K562 (cell line): Measurements from ENCODE around the gene CLSTN1. TPM values are rescaled to one million over a fixed set of nuclear protein-coding genes. Genes with fewer than 3 reads are reported as not detected.
A peak's percentile ranks its signal among the peaks of the same experiment; 100 is the strongest.

Experiments
- BRCA1 ChIP-seq, 2 experiments: fragments of 450-650 bp in 1 of 2; sonication (generic) in 1 of 2; formaldehyde crosslinking in 1 of 2; IDR thresholded peaks; 2 replicates each; pipeline versions ENCODE4 v1.5.0 to v1.6.1; 2017 to 2020; ENCODE audit warnings: mild to moderate bottlenecking in 1 of 2, missing genetic modification reagents in 1 of 2
- CAMTA2 ChIP-seq: fragments of 250-450 bp; sonication (Bioruptor Pico); conservative IDR thresholded peaks from 2 replicates; pipeline ENCODE4 v1.5.1; 2022
- CBX3 ChIP-seq, 2 experiments: IDR thresholded peaks; 1 replicate in 1 of 2; 2 replicates in 1 of 2; pipeline ENCODE4 v1.6.1; 2012; ENCODE audit warnings: inconsistent platforms in 2 of 2, low read length in 2 of 2, borderline replicate concordance in 1 of 2, control low read depth in 1 of 2
- KLF16 ChIP-seq: IDR thresholded peaks from 2 replicates; pipeline ENCODE4 v1.6.1; 2016; ENCODE audit warnings: antibody characterized with exemption
- MTA3 ChIP-seq: fragments of 450-650 bp; formaldehyde crosslinking; IDR thresholded peaks from 2 replicates; pipeline ENCODE4 v1.6.1; 2017; ENCODE audit warnings: mild to moderate bottlenecking, borderline replicate concordance
- MYNN ChIP-seq, 2 experiments: sonication (generic); formaldehyde crosslinking in 1 of 2; IDR thresholded peaks; 2 replicates each; pipeline versions ENCODE4 v1.5.0 to v1.6.1; 2016 to 2020; ENCODE audit warnings: antibody characterized with exemption in 1 of 2, missing genetic modification reagents in 1 of 2
- NCOA4 ChIP-seq: fragments of 450-650 bp; IDR thresholded peaks from 2 replicates; pipeline ENCODE4 v1.6.1; 2018; ENCODE audit warnings: mild to moderate bottlenecking; ENCODE audit not compliant: partially characterized antibody
- NFE2L1 ChIP-seq: fragments of 450-650 bp; IDR thresholded peaks from 2 replicates; pipeline ENCODE4 v1.6.1; 2016; ENCODE audit warnings: missing genetic modification characterization, low read depth, mild to moderate bottlenecking, missing compliant biosample characterization, moderate library complexity, borderline replicate concordance
- PYGO2 ChIP-seq: fragments of 450-650 bp; IDR thresholded peaks from 2 replicates; pipeline ENCODE4 v1.6.1; 2016; ENCODE audit warnings: mild to moderate bottlenecking, missing genetic modification characterization, moderate library complexity, missing compliant biosample characterization
- TEAD1 ChIP-seq, 2 experiments: fragments of 450-650 bp in 1 of 2; sonication (generic) in 1 of 2; formaldehyde crosslinking; IDR thresholded peaks; 2 replicates each; pipeline versions ENCODE4 v1.4.0 to v1.8.0; 2020 to 2022; ENCODE audit warnings: mild to moderate bottlenecking in 2 of 2, missing genetic modification reagents in 1 of 2
- ZNF583 ChIP-seq: fragments of 250-450 bp; sonication (Bioruptor Pico); IDR thresholded peaks from 2 replicates; pipeline ENCODE4 v1.4.0; 2020
- polyA plus RNA-seq, 8 experiments: library from polyadenylated mRNA; depleted of rRNA in 4 of 8; stranded (reverse) in 5 of 8; unstranded in 3 of 8; fragments of >200 nt; fragmentation: Nextera tagmentation in 2 of 8; fragmentation: Illumina TruSeq in 1 of 8; extraction: Ambion mirVana in 2 of 8; extraction: Trizol in 1 of 8; gene quantifications; 2 replicates each; pipeline versions ENCODE4 v1.2.1 to v1.2.3, GENCODE V29; 2011 to 2014; ENCODE audit warnings: inconsistent platforms in 1 of 8, missing spikeins in 1 of 8
- total RNA-seq, 7 experiments: library from RNA; depleted of rRNA in 6 of 7; stranded (reverse); fragments of >200 nt in 6 of 7; fragmentation: Illumina TruSeq in 2 of 7; extraction: Trizol in 2 of 7; gene quantifications; 2 replicates each; pipeline versions ENCODE4 v1.2.1 to v1.2.3, GENCODE V29; 2011 to 2021; ENCODE audit warnings: low replicate concordance in 1 of 7
- TF ChIP-seq, protein P1 (sequence below): fragments of 150-350 bp; IDR thresholded peaks from 2 replicates; pipeline ENCODE4 v1.6.1; 2014; ENCODE audit warnings: low read depth, mild to moderate bottlenecking, low read length, borderline replicate concordance
- TF ChIP-seq, protein P2 (sequence below): fragments of 450-650 bp; IDR thresholded peaks from 2 replicates; pipeline ENCODE4 v1.6.1; 2016; ENCODE audit warnings: borderline replicate concordance
- TF ChIP-seq, protein P3 (sequence below): fragments of 450-650 bp; IDR thresholded peaks from 2 replicates; pipeline ENCODE4 v1.6.1; 2018; ENCODE audit not compliant: partially characterized antibody
- TF ChIP-seq, protein P4 (sequence below): fragments of 450-650 bp; formaldehyde crosslinking; IDR thresholded peaks from 2 replicates; pipeline ENCODE4 v1.4.0; 2022; ENCODE audit warnings: missing genetic modification characterization

The CLSTN1 gene
- total and polyA plus RNA-seq, 9 of the 15 experiments (the other 6 are each of a cell fraction or from before 2014, with no cell fraction given) = 1.1 to 32.5 (median 13.3) TPM

DNA sequence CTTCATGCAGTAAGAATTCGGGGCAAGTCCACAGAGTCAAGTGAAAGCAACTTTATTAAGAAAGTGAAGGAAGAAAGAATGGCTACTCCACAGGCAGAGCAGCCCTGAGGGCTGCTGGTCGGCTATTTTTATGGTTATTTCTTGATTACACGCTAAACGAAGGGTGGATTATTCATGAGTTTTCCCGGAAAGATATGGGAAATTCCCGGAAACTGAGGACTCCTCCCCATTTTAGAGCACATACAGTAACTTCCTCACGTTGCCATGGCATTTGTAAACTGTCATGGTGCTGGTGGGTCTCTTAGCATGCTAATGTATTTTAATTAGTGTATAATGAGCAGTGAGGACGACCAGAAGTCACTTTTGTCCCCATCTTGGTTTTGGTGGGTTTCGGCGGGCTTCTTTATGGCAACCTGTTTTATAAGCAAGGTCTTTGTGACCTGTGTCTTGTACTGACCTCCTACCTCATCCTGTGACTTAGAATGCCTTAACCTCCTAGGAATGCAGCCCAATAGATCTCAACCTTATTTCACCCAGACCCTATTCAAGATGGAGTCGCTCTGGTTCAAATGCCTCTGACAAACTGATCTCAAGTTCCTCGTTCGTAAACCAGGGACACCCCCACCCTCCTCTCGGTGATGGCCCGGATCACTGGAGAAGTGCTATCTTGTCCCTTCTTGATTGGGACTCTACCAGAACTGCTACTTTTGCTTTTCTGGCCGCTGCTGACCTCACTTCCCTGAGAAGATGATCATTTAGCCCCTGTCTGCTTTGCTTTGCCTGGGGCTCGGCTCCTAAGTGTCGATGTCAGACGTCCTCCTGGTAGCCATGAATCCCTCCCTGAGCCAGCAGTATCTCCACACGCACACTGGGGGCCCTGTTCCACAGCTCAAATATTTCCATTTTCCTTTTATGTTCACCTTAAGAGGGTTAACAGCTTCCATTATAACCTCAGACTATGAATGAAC lies 48.8 kb downstream of the CLSTN1 start (continued):
- TF ChIP-seq, protein P1, sequence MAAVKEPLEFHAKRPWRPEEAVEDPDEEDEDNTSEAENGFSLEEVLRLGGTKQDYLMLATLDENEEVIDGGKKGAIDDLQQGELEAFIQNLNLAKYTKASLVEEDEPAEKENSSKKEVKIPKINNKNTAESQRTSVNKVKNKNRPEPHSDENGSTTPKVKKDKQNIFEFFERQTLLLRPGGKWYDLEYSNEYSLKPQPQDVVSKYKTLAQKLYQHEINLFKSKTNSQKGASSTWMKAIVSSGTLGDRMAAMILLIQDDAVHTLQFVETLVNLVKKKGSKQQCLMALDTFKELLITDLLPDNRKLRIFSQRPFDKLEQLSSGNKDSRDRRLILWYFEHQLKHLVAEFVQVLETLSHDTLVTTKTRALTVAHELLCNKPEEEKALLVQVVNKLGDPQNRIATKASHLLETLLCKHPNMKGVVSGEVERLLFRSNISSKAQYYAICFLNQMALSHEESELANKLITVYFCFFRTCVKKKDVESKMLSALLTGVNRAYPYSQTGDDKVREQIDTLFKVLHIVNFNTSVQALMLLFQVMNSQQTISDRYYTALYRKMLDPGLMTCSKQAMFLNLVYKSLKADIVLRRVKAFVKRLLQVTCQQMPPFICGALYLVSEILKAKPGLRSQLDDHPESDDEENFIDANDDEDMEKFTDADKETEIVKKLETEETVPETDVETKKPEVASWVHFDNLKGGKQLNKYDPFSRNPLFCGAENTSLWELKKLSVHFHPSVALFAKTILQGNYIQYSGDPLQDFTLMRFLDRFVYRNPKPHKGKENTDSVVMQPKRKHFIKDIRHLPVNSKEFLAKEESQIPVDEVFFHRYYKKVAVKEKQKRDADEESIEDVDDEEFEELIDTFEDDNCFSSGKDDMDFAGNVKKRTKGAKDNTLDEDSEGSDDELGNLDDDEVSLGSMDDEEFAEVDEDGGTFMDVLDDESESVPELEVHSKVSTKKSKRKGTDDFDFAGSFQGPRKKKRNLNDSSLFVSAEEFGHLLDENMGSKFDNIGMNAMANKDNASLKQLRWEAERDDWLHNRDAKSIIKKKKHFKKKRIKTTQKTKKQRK = no peak
- no peak for TF ChIP-seq CBX3 (IDR thresholded peaks at IDR 0.05; ENCODE audit: borderline replicate concordance in 1 of 2, low read length in 2 of 2)
- TF ChIP-seq, protein P2, sequence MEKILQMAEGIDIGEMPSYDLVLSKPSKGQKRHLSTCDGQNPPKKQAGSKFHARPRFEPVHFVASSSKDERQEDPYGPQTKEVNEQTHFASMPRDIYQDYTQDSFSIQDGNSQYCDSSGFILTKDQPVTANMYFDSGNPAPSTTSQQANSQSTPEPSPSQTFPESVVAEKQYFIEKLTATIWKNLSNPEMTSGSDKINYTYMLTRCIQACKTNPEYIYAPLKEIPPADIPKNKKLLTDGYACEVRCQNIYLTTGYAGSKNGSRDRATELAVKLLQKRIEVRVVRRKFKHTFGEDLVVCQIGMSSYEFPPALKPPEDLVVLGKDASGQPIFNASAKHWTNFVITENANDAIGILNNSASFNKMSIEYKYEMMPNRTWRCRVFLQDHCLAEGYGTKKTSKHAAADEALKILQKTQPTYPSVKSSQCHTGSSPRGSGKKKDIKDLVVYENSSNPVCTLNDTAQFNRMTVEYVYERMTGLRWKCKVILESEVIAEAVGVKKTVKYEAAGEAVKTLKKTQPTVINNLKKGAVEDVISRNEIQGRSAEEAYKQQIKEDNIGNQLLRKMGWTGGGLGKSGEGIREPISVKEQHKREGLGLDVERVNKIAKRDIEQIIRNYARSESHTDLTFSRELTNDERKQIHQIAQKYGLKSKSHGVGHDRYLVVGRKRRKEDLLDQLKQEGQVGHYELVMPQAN = no peak
- TF ChIP-seq PYGO2 (tag) = peak; percentile 84
- no peak for TF ChIP-seq NCOA4
- TF ChIP-seq ZNF583 = peak; percentile 93
- TF ChIP-seq, protein P3, sequence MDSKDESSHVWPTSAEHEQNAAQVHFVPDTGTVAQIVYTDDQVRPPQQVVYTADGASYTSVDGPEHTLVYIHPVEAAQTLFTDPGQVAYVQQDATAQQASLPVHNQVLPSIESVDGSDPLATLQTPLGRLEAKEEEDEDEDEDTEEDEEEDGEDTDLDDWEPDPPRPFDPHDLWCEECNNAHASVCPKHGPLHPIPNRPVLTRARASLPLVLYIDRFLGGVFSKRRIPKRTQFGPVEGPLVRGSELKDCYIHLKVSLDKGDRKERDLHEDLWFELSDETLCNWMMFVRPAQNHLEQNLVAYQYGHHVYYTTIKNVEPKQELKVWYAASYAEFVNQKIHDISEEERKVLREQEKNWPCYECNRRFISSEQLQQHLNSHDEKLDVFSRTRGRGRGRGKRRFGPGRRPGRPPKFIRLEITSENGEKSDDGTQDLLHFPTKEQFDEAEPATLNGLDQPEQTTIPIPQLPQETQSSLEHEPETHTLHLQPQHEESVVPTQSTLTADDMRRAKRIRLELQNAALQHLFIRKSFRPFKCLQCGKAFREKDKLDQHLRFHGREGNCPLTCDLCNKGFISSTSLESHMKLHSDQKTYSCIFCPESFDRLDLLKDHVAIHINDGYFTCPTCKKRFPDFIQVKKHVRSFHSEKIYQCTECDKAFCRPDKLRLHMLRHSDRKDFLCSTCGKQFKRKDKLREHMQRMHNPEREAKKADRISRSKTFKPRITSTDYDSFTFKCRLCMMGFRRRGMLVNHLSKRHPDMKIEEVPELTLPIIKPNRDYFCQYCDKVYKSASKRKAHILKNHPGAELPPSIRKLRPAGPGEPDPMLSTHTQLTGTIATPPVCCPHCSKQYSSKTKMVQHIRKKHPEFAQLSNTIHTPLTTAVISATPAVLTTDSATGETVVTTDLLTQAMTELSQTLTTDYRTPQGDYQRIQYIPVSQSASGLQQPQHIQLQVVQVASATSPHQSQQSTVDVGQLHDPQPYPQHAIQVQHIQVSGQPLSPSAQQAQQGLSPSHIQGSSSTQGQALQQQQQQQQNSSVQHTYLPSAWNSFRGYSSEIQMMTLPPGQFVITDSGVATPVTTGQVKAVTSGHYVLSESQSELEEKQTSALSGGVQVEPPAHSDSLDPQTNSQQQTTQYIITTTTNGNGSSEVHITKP = peak; percentile 8
- no peak for TF ChIP-seq KLF16
- TF ChIP-seq MTA3 = no peak
- TF ChIP-seq CAMTA2 = no peak
- peak; percentile 28 to 94; a peak in 2 of 4 replicates for TF ChIP-seq TEAD1 (CRISPR knock-in tag; IDR thresholded peaks at IDR 0.05)
- TF ChIP-seq MYNN (IDR thresholded peaks at IDR 0.05) = peak; percentile 86
- TF ChIP-seq MYNN (CRISPR knock-in tag; IDR thresholded peaks at IDR 0.05) = no peak
- TF ChIP-seq NFE2L1 (tag) = peak; percentile 47; the same call in 1 of the 2 replicates
- no peak for TF ChIP-seq BRCA1 (IDR thresholded peaks at IDR 0.05)
- TF ChIP-seq BRCA1 (CRISPR knock-in tag; IDR thresholded peaks at IDR 0.05) = no peak
- TF ChIP-seq, protein P4, sequence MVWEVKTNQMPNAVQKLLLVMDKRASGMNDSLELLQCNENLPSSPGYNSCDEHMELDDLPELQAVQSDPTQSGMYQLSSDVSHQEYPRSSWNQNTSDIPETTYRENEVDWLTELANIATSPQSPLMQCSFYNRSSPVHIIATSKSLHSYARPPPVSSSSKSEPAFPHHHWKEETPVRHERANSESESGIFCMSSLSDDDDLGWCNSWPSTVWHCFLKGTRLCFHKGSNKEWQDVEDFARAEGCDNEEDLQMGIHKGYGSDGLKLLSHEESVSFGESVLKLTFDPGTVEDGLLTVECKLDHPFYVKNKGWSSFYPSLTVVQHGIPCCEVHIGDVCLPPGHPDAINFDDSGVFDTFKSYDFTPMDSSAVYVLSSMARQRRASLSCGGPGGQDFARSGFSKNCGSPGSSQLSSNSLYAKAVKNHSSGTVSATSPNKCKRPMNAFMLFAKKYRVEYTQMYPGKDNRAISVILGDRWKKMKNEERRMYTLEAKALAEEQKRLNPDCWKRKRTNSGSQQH (CRISPR knock-in tag) = peak; percentile 69; the same call in 1 of the 2 replicates
